ENCODE measurements around the gene ACTN4.

The ACTN4 gene

GRCh38 chr19:38679839-38680238, 32.4 kb downstream of the ACTN4 start:
- no peak for DNase-seq

- no peak for DNase-seq
These were observed 34.9 kb downstream of the ACTN4 start for GRCh38 chr19:38682195-38682867.

- no peak for DNase-seq
These were observed 35.5 kb downstream of the ACTN4 start for GRCh38 chr19:38682872-38683392.

- DNase-seq: peak; percentile 57 to 65
These were observed 36.1 kb downstream of the ACTN4 start for GRCh38 chr19:38683393-38684077.

- DNase-seq: peak; percentile 37 to 59
These were observed 36.8 kb downstream of the ACTN4 start for GRCh38 chr19:38684078-38684861.

- no peak for DNase-seq
These were observed 37.6 kb downstream of the ACTN4 start for GRCh38 chr19:38684862-38685665.

- DNase-seq: peak in 1 of 2 experiments; percentile 13
These were observed 38.4 kb downstream of the ACTN4 start for GRCh38 chr19:38685666-38686529.

GRCh38 chr19:38686530-38686888, 39.1 kb downstream of the ACTN4 start:
- DNase-seq: peak; percentile 41 to 51

- no peak for DNase-seq
These were observed 40.5 kb downstream of the ACTN4 start for GRCh38 chr19:38687837-38688378.

GRCh38 chr19:38690146-38690545, 42.7 kb downstream of the ACTN4 start:
- DNase-seq: no peak

- DNase-seq: no peak
These were observed 43.4 kb downstream of the ACTN4 start for GRCh38 chr19:38690832-38691231.

GRCh38 chr19:38691938-38692457, 44.5 kb downstream of the ACTN4 start:
- no peak for DNase-seq

GRCh38 chr19:38692458-38693379, 45.3 kb downstream of the ACTN4 start:
- no peak for DNase-seq

GRCh38 chr19:38693380-38694223, 46.2 kb downstream of the ACTN4 start:
- DNase-seq: peak in 1 of 2 experiments; percentile 18

- DNase-seq: no peak
These were observed 47.9 kb downstream of the ACTN4 start for GRCh38 chr19:38695317-38695683.

GRCh38 chr19:38695832-38696728, 48.6 kb downstream of the ACTN4 start:
- DNase-seq: no peak

GRCh38 chr19:38696729-38697055, 49.2 kb downstream of the ACTN4 start:
- no peak for DNase-seq

GRCh38 chr19:38697197-38697596, 49.7 kb downstream of the ACTN4 start:
- no peak for DNase-seq
